Kidney epithelial cell (primary cell): ENCODE measurements around the gene GEMIN8. TPM values are rescaled to one million over a fixed set of nuclear protein-coding genes. Genes with fewer than 3 reads are reported as not detected.

ENCODE experiments used
- DNase-seq: peaks from one replicate; pipeline ENCODE4 v3.0.0-alpha.2; 2010; ENCODE audit warnings: low read depth
- H3K27me3 ChIP-seq: 2 replicates; pipeline ENCODE4 v1.6.0; 2011; ENCODE audit warnings: low read length; ENCODE audit not compliant: control insufficient read depth, insufficient read depth
- H3K36me3 ChIP-seq: 2 replicates; pipeline ENCODE4 v1.5.1; 2011; ENCODE audit warnings: low read length; ENCODE audit not compliant: control insufficient read depth, insufficient read depth
- H3K4me3 ChIP-seq: 2 replicates; pipeline ENCODE4 v1.5.1; 2011; ENCODE audit warnings: low read depth, mild to moderate bottlenecking, control low read depth, low read length
- total RNA-seq: library from RNA; depleted of rRNA; stranded (reverse); fragments of >200 nt; gene quantifications from 2 replicates; pipeline ENCODE4 v1.2.3, GENCODE V29; 2015
- TF ChIP-seq, protein P1 (sequence below): IDR thresholded peaks from 2 replicates; pipeline ENCODE4 v1.5.1; 2011; ENCODE audit warnings: mild to moderate bottlenecking, moderate library complexity, low read length, control low read depth, inconsistent platforms; ENCODE audit not compliant: insufficient read depth, poor library complexity, severe bottlenecking

Gene GEMIN8
- total RNA-seq, 1 donor from 2014 or later, result 19.1 TPM

GRCh38 chrX:14027511-14028019 lies 2.1 kb downstream of the GEMIN8 start:
- H3K4me3 ChIP-seq, result no peak overlapping the region
- DNase-seq, result no peak
- no peaks in the 10 kb centered on the region for H3K36me3 ChIP-seq
- H3K27me3 ChIP-seq, result no peaks in the 10 kb centered on the region
- TF ChIP-seq, protein P1, sequence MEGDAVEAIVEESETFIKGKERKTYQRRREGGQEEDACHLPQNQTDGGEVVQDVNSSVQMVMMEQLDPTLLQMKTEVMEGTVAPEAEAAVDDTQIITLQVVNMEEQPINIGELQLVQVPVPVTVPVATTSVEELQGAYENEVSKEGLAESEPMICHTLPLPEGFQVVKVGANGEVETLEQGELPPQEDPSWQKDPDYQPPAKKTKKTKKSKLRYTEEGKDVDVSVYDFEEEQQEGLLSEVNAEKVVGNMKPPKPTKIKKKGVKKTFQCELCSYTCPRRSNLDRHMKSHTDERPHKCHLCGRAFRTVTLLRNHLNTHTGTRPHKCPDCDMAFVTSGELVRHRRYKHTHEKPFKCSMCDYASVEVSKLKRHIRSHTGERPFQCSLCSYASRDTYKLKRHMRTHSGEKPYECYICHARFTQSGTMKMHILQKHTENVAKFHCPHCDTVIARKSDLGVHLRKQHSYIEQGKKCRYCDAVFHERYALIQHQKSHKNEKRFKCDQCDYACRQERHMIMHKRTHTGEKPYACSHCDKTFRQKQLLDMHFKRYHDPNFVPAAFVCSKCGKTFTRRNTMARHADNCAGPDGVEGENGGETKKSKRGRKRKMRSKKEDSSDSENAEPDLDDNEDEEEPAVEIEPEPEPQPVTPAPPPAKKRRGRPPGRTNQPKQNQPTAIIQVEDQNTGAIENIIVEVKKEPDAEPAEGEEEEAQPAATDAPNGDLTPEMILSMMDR, result no peak

DNA sequence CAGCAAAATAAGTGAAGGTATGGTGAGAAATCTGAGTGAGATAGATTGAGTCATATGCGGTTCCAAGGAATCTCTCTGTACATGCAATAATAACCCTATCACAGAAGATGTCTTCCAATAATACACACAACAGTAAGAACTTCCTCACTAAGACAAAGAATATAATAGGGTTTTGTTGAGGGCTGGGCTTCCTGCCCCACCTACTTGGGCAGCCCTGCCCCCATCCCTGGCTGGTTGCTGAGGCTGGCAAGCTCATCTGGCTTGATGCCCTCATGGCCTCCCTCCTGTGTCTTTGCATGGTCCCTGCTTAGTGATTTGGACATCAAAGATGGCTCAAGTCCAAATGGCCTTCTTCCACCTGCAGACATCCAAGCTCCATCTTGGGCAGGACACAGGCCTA lies 2.7 kb downstream of the GEMIN8 start:
- no peaks in the 10 kb centered on the region for H3K27me3 ChIP-seq
- no peak overlapping the region for H3K4me3 ChIP-seq
- TF ChIP-seq, protein P1, result no peak
- no peak for DNase-seq
- H3K36me3 ChIP-seq, result no peaks in the 10 kb centered on the region

- TF ChIP-seq, protein P1, result no peak
- no peaks in the 10 kb centered on the region for H3K27me3 ChIP-seq
- no peaks in the 10 kb centered on the region for H3K36me3 ChIP-seq
- DNase-seq, result no peak
- H3K4me3 ChIP-seq, result no peak overlapping the region
Measured at GRCh38 chrX:14026121-14026520, 3.6 kb downstream of the GEMIN8 start.

- no peak for DNase-seq
- Histone ChIP-seq H3K36me3 (no peaks in the 10 kb centered on the region), H3K27me3 (no peaks in the 10 kb centered on the region), H3K4me3 (no peak overlapping the region)
- TF ChIP-seq, protein P1, result no peak
Measured at GRCh38 chrX:14022019-14022418, 7.7 kb downstream of the GEMIN8 start.

DNA sequence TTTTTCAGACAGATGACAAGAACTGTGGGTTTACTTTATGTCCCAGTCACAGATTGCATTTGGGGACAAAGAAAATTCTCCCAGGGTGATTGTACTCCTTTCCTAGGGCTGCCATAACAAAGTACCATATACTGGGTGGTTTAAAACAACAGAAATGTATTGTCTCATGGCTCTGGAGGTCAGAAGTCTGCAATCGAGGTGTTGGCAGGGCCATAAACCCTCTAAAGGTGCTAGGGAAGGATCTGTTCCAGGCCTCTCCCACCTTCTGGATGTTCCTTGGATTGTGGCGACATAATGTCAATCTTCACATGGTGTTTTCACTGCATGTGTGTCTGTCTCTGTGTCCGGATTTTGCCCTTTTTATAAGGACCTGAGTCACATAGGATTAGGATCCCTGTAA lies 12.3 kb downstream of the GEMIN8 start:
- no peak for DNase-seq
- H3K36me3 ChIP-seq, result no peaks in the 10 kb centered on the region
- TF ChIP-seq, protein P1, result no peak
- H3K4me3 ChIP-seq, result no peak overlapping the region
- H3K27me3 ChIP-seq, result no peaks in the 10 kb centered on the region

DNA sequence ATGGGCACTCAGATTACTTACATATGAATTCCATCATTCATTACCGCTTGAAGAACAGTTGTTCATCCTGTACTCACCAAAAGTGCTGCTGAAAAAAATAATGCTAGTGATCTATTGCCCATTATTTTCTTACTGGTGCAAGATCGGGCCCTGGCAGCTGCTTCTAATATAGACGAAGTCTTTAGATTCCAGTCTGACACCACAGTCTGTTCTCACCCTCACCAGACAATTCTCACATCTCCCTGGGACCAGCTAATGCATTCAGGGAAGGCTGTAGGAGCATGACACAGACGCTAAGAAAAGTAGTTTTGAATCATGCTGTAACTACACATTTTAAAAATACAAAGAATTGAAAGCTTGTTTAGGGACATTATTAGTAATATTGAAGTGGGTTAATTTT lies 13.8 kb downstream of the GEMIN8 start:
- H3K4me3 ChIP-seq, result no peak overlapping the region
- no peak for DNase-seq
- no peaks in the 10 kb centered on the region for H3K36me3 ChIP-seq
- no peaks in the 10 kb centered on the region for H3K27me3 ChIP-seq
- TF ChIP-seq, protein P1, result no peak
